SK-N-SH treated with all-trans-retinoic acid at 6 μM for 48 hours (cell line): ENCODE results near the gene NHSL2.
A peak's percentile ranks its signal among the peaks of the same experiment; 100 is the strongest.

Experiments used
- ATAC-seq: fragments of 200-7000 bp; cut with Tn5 transposase; 3 replicates; pipeline ENCODE4 v1.9.1; 2020; ENCODE audit warnings: mild to moderate bottlenecking, moderate library complexity
- ARNTL ChIP-seq: fragments of 450-650 bp; formaldehyde crosslinking; IDR thresholded peaks from 2 replicates; pipeline ENCODE4 v1.5.0; 2020; ENCODE audit warnings: low read depth, mild to moderate bottlenecking, moderate library complexity, borderline replicate concordance
- BACH2 ChIP-seq: fragments of 250-450 bp; sonication (Bioruptor Pico); IDR thresholded peaks from 2 replicates; pipeline ENCODE4 v1.9.0; 2021; ENCODE audit warnings: mild to moderate bottlenecking, borderline replicate concordance
- CREB5 ChIP-seq: fragments of 250-450 bp; sonication (Bioruptor Pico); IDR thresholded peaks from 2 replicates; pipeline ENCODE4 v1.5.1; 2020; ENCODE audit warnings: low read depth, mild to moderate bottlenecking, moderate library complexity
- CSDC2 ChIP-seq: fragments of 250-450 bp; sonication (Bioruptor Pico); IDR thresholded peaks from 2 replicates; pipeline ENCODE4 v1.5.0; 2020; ENCODE audit warnings: mild to moderate bottlenecking, moderate library complexity
- CSRNP3 ChIP-seq: fragments of 250-450 bp; sonication (Bioruptor Pico); IDR thresholded peaks from 2 replicates; pipeline ENCODE4 v1.5.1; 2021; ENCODE audit warnings: mild to moderate bottlenecking, moderate library complexity
- ESRRG ChIP-seq: fragments of 250-450 bp; sonication (Bioruptor Pico); IDR thresholded peaks from 2 replicates; pipeline ENCODE4 v1.6.1; 2021; ENCODE audit warnings: mild to moderate bottlenecking
- GLIS3 ChIP-seq: fragments of 250-450 bp; sonication (Bioruptor Pico); IDR thresholded peaks from 2 replicates; pipeline ENCODE4 v1.5.0; 2020; ENCODE audit warnings: mild to moderate bottlenecking, moderate library complexity
- ISL1 ChIP-seq: fragments of 250-450 bp; sonication (Bioruptor Pico); IDR thresholded peaks from 2 replicates; pipeline ENCODE4 v2.1.2; 2022; ENCODE audit warnings: mild to moderate bottlenecking, moderate library complexity
- PATZ1 ChIP-seq: fragments of 250-450 bp; sonication (Bioruptor Pico); IDR thresholded peaks from 2 replicates; pipeline ENCODE4 v1.8.0; 2020; ENCODE audit warnings: mild to moderate bottlenecking, moderate library complexity, borderline replicate concordance
- POU6F1 ChIP-seq: fragments of 250-450 bp; sonication (Bioruptor Pico); IDR thresholded peaks from 2 replicates; pipeline ENCODE4 v1.8.0; 2021; ENCODE audit warnings: low read depth, mild to moderate bottlenecking, moderate library complexity, borderline replicate concordance
- PPARA ChIP-seq: fragments of 250-450 bp; sonication (Bioruptor Pico); IDR thresholded peaks from 2 replicates; pipeline ENCODE4 v1.5.0; 2020; ENCODE audit warnings: mild to moderate bottlenecking, borderline replicate concordance
- RARB ChIP-seq: fragments of 250-450 bp; sonication (Bioruptor Pico); IDR thresholded peaks from 2 replicates; pipeline ENCODE4 v1.8.0; 2021; ENCODE audit warnings: mild to moderate bottlenecking, moderate library complexity
- SNAI2 ChIP-seq: fragments of 250-450 bp; sonication (Bioruptor Pico); IDR thresholded peaks from 2 replicates; pipeline ENCODE4 v1.5.0; 2020; ENCODE audit warnings: mild to moderate bottlenecking, moderate library complexity
- TOX ChIP-seq: fragments of 250-450 bp; sonication (Bioruptor Pico); IDR thresholded peaks from 2 replicates; pipeline ENCODE4 v1.8.0; 2021; ENCODE audit warnings: mild to moderate bottlenecking, moderate library complexity, borderline replicate concordance
- TSHZ2 ChIP-seq: fragments of 250-450 bp; sonication (Bioruptor Pico); IDR thresholded peaks from 2 replicates; pipeline ENCODE4 v1.5.0; 2020; ENCODE audit warnings: mild to moderate bottlenecking, moderate library complexity
- ZC3H10 ChIP-seq: fragments of 250-450 bp; sonication (Bioruptor Pico); IDR thresholded peaks from 2 replicates; pipeline ENCODE4 v1.5.1; 2021; ENCODE audit warnings: mild to moderate bottlenecking, moderate library complexity
- ZFP3 ChIP-seq: fragments of 250-450 bp; sonication (Bioruptor Pico); IDR thresholded peaks from 2 replicates; pipeline ENCODE4 v1.5.0; 2020; ENCODE audit warnings: mild to moderate bottlenecking, moderate library complexity
- ZFP30 ChIP-seq: fragments of 450-650 bp; formaldehyde crosslinking; IDR thresholded peaks from 2 replicates; pipeline ENCODE4 v1.5.0; 2022; ENCODE audit warnings: mild to moderate bottlenecking, moderate library complexity
- ZNF565 ChIP-seq: fragments of 450-650 bp; formaldehyde crosslinking; conservative IDR thresholded peaks from 2 replicates; pipeline ENCODE4 v1.5.0; 2020; ENCODE audit warnings: low read depth, mild to moderate bottlenecking, moderate library complexity
- ZNF8 ChIP-seq: fragments of 450-650 bp; formaldehyde crosslinking; IDR thresholded peaks from 2 replicates; pipeline ENCODE4 v1.5.0; 2020; ENCODE audit warnings: mild to moderate bottlenecking, moderate library complexity

NHSL2 gene

GRCh38 chrX:71997320-71997719, 86.7 kb downstream of the NHSL2 start:
- no peak for ATAC-seq
- no peak for TF ChIP-seq ARNTL (CRISPR knock-in tag)
- TF ChIP-seq ZC3H10 (CRISPR knock-in tag): no peak
- no peak for TF ChIP-seq ZFP3 (CRISPR knock-in tag)
- TF ChIP-seq POU6F1 (CRISPR knock-in tag): no peak
- no peak for TF ChIP-seq GLIS3 (CRISPR knock-in tag)
- TF ChIP-seq ZNF8: no peak
- no peak for TF ChIP-seq CSRNP3 (CRISPR knock-in tag)
- no peak for TF ChIP-seq TSHZ2 (CRISPR knock-in tag)
- TF ChIP-seq PATZ1 (CRISPR knock-in tag): no peak
- no peak for TF ChIP-seq CREB5 (CRISPR knock-in tag)
- TF ChIP-seq CSDC2 (CRISPR knock-in tag): no peak
- TF ChIP-seq ZNF565 (CRISPR knock-in tag): no peak
- no peak for TF ChIP-seq ZFP30 (CRISPR knock-in tag)
- no peak for TF ChIP-seq TOX
- TF ChIP-seq PPARA (CRISPR knock-in tag): no peak
- TF ChIP-seq ISL1 (CRISPR knock-in tag): no peak
- TF ChIP-seq, all 23 proteins: peak for 0

GRCh38 chrX:71998836-71999509, 88.3 kb downstream of the NHSL2 start:
- TF ChIP-seq ESRRG (CRISPR knock-in tag) (no peak), ZFP3 (CRISPR knock-in tag) (no peak), PATZ1 (CRISPR knock-in tag) (no peak), PPARA (CRISPR knock-in tag) (no peak), ZFP30 (CRISPR knock-in tag) (no peak), POU6F1 (CRISPR knock-in tag) (no peak), ISL1 (CRISPR knock-in tag) (no peak), CSRNP3 (CRISPR knock-in tag) (no peak), BACH2 (CRISPR knock-in tag) (no peak), SNAI2 (CRISPR knock-in tag) (no peak), TOX (no peak), RARB (CRISPR knock-in tag) (no peak)
- peak; percentile 92 for ATAC-seq
